Rectal smooth muscle tissue (tissue), 1 donor: Measurements from ENCODE around the gene ZNF814.
"Not testable (repeated sequence)": the region's sequence is repeated elsewhere in the genome, so short reads cannot be mapped to it uniquely, and the experiment has no call there.

Experiments
- H3K27ac ChIP-seq: one replicate; pipeline ENCODE4 v1.7.0; 2013; ENCODE audit warnings: low read depth, low read length, inconsistent platforms
- H3K27me3 ChIP-seq: one replicate; pipeline ENCODE4 v1.7.0; 2013; ENCODE audit warnings: low read length; ENCODE audit not compliant: control insufficient read depth, insufficient read depth
- H3K36me3 ChIP-seq: one replicate; pipeline ENCODE4 v1.7.0; 2013; ENCODE audit warnings: low read length; ENCODE audit not compliant: control insufficient read depth, insufficient read depth
- H3K4me1 ChIP-seq: one replicate; pipeline ENCODE4 v1.7.0; 2013; ENCODE audit warnings: low read length; ENCODE audit not compliant: control insufficient read depth, insufficient read depth
- H3K4me3 ChIP-seq: one replicate; pipeline ENCODE4 v1.7.0; 2013; ENCODE audit warnings: low read length
- H3K9ac ChIP-seq: one replicate; pipeline ENCODE4 v1.7.0; 2013; ENCODE audit warnings: low read length

The ZNF814 gene

DNA sequence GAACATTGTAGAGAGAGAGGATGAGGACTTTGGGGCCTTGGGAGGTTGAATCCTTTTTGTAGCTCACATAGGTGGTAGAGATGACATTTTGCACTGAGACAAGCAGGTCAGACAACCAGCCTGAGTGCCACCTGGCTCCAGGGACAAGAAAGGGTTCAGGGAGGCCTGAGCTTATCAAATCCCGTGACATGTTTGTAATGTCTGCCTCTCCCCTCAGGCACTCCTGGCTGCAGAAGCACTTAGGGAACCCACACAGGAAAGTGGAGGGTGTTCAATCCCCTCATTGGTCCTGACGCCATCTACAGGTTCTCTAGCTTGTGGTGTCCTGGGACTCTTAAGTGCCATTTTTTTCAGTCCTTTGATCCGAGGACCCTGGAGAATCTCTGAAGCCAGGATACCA lies 67.7 kb downstream of the ZNF814 start:
- H3K4me3 ChIP-seq, H3K36me3 ChIP-seq, H3K27ac ChIP-seq, H3K9ac ChIP-seq, H3K4me1 ChIP-seq, H3K27me3 ChIP-seq: not testable (repeated sequence)

GRCh38 chr19:57820599-57820998 lies 68.2 kb downstream of the ZNF814 start:
- Histone ChIP-seq H3K27ac (no peak overlapping the region), H3K4me1 (no peaks in the 10 kb centered on the region)

GRCh38 chr19:57819475-57820148 lies 69.2 kb downstream of the ZNF814 start:
- Histone ChIP-seq H3K4me1 (no peaks in the 10 kb centered on the region), H3K4me3 (peak overlapping the region; percentile 100), H3K36me3 (no peaks in the 10 kb centered on the region), H3K27me3 (no peaks in the 10 kb centered on the region), H3K9ac (peak overlapping the region; percentile 89), H3K27ac (peak overlapping the region; percentile 61)

More at GRCh38 chr19:57820599-57820998, 68.2 kb downstream of the ZNF814 start:
- no peaks in the 10 kb centered on the region for H3K36me3 ChIP-seq
- peak overlapping the region; percentile 100 for H3K4me3 ChIP-seq
- H3K9ac ChIP-seq = no peak overlapping the region
- no peaks in the 10 kb centered on the region for H3K27me3 ChIP-seq

DNA sequence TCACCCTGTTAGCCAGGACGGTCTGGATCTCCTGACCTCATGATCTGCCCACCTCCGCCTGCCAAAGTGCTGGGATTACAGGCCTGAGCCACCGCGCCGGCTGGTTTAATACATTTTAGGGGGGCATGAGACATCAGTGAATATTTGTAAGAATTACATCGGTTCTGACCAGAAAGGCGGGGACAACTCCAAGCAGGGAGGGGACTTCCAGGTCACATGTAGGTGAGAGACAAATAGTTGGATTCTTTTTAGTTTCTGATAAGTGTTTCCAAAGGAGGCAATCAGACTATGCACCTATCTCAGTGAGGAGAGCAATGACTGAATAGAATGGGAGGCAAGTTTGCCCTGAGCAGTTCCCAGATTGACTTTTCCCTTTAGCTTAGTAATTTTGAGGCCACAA lies 70.5 kb downstream of the ZNF814 start:
- H3K4me1 ChIP-seq = no peaks in the 10 kb centered on the region
- H3K9ac ChIP-seq = no peak overlapping the region
- H3K36me3 ChIP-seq = no peaks in the 10 kb centered on the region
- H3K27ac ChIP-seq = no peak overlapping the region
- no peak overlapping the region for H3K4me3 ChIP-seq
- H3K27me3 ChIP-seq = no peaks in the 10 kb centered on the region

GRCh38 chr19:57817976-57818375 lies 70.9 kb downstream of the ZNF814 start:
- no peak overlapping the region for H3K4me3 ChIP-seq
- no peak overlapping the region for H3K27ac ChIP-seq
- H3K9ac ChIP-seq = no peak overlapping the region
- H3K36me3 ChIP-seq = peaks cover 1% of the 10 kb centered on the region
- no peaks in the 10 kb centered on the region for H3K4me1 ChIP-seq
- H3K27me3 ChIP-seq = no peaks in the 10 kb centered on the region

GRCh38 chr19:57816652-57817051 lies 72.2 kb downstream of the ZNF814 start:
- H3K27ac ChIP-seq = no peak overlapping the region
- H3K36me3 ChIP-seq = peaks cover 2% of the 10 kb centered on the region
- no peak overlapping the region for H3K4me3 ChIP-seq
- no peaks in the 10 kb centered on the region for H3K4me1 ChIP-seq
- H3K27me3 ChIP-seq = no peaks in the 10 kb centered on the region
- H3K9ac ChIP-seq = no peak overlapping the region

DNA sequence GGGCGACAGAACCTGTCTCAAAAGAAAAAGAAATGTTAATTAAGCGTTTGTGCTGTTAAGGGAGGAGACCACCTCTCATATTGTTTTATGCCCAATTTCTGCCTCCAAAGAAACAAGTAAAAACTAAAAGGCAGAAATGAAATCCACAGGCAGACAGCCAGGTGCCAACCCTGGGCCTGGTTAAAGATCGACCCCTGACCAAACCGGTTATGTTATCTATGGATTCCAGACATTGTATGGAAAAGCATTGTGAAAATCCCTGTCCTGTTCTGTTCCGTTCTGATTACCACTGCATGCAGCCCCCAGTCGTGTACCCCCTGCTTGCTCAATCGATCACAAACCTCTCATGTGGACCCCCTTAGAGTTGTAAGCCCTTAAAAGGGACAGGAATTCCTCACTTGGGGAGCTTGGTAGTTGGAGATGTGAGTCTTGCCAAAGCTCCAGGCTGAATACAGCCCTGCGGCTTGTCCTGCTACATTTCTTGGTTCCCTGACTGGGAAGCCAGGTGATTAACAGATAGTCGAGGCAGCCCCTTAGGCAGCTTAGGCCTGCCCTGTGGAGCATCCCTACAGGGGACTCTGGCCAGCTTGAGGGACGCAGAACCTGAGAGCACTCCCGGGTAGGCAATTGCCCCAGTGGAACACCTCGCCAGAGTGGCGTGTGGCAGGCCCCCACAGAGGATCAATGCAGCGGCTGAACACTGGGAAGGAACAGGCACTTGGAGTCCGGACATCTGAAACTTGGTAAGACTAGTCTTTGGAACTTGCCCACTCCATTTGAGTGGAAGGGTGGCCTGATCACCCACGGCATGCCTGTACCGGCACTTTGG lies 73.4 kb downstream of the ZNF814 start:
- peak overlapping the region; percentile 62 for H3K27ac ChIP-seq
- H3K4me3 ChIP-seq = peak overlapping the region; percentile 69
- peaks cover 2% of the 10 kb centered on the region for H3K36me3 ChIP-seq
- H3K9ac ChIP-seq = no peak overlapping the region
- no peaks in the 10 kb centered on the region for H3K27me3 ChIP-seq
- no peaks in the 10 kb centered on the region for H3K4me1 ChIP-seq

DNA sequence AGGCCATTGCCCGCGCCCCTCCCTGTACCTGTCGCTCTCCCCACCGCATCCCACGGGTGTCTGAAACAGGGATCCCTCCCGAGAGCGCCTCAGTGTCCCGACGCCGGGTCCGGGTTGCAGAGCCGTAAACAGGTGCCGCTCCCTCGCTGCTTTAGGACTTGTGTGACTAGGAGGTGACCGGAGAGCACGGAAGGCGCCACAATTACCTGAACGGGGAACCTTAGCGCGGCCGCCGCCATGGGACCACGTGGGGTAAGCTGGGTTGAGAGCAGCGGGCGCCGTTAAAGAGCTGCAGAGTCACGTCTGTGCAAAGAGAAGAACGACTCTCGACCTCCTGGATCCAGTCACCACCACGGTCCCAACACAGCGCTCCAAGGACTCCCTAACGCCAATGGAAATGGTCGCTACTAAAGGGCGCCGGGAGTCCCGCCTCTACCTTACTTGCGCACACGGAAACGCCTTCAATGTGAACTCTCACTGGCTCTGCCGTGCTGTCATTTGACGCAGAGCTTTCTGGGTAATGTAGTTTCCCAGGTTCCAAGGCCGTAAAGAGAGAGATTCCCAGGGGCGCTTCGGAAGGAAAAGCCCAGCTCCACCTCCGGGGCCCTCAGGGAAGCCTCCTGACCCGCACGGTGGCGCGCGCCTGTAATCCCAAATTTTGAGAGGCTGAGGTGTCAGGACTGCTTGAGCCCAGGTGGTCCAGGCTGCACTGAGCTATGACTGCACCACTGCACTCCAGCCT lies 74.2 kb downstream of the ZNF814 start, which contains the start of gene ZNF552:
Gene ZNF552 (minus strand): TSS at position 409 of the 742 bp plus-strand sequence. CDS start 170 bp downstream, at position 239.
- peak within 1 kb of the TSS; percentile 62 for H3K27ac ChIP-seq
- H3K4me1 ChIP-seq = no peaks in the 10 kb centered on the region
- H3K9ac ChIP-seq = peak within 1 kb of the TSS; percentile 94
- H3K27me3 ChIP-seq = no peaks in the 10 kb centered on the region
- H3K4me3 ChIP-seq = peak within 1 kb of the TSS; percentile 69
- peaks cover 6% of the 10 kb centered on the region for H3K36me3 ChIP-seq

DNA sequence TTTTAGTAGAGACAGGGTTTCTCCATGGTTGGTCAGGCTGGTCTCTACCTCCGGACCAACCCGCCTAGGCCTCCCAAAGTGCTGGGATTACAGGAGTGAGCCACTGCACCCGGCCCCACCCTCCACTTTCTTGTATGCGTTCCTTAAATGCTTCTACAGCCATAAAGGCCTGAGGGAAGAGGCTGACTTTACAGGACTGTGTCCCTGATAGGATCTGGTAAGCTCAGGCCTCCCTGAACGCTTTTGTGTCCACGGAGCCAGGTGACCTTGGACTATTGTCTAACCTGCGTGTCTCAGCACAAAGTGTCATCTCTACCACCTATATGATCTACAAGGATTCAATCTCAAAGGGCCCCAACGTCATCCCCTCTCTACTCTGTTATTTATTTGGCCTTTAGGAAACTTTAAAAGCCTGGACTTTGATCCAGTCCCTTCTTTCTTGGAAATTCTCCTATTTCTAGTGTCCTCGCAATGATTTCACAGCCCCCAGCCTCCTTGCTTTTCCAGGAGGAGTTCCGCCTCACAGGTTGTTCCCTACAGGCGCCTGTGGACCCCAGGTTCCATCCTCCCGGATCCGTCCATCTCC lies 74.8 kb downstream of the ZNF814 start:
- peaks cover 11% of the 10 kb centered on the region for H3K36me3 ChIP-seq
- H3K27me3 ChIP-seq = no peaks in the 10 kb centered on the region
- peak overlapping the region; percentile 40 for H3K27ac ChIP-seq
- H3K4me1 ChIP-seq = no peaks in the 10 kb centered on the region
- H3K9ac ChIP-seq = peak overlapping the region; percentile 94
- H3K4me3 ChIP-seq = peak overlapping the region; percentile 69

DNA sequence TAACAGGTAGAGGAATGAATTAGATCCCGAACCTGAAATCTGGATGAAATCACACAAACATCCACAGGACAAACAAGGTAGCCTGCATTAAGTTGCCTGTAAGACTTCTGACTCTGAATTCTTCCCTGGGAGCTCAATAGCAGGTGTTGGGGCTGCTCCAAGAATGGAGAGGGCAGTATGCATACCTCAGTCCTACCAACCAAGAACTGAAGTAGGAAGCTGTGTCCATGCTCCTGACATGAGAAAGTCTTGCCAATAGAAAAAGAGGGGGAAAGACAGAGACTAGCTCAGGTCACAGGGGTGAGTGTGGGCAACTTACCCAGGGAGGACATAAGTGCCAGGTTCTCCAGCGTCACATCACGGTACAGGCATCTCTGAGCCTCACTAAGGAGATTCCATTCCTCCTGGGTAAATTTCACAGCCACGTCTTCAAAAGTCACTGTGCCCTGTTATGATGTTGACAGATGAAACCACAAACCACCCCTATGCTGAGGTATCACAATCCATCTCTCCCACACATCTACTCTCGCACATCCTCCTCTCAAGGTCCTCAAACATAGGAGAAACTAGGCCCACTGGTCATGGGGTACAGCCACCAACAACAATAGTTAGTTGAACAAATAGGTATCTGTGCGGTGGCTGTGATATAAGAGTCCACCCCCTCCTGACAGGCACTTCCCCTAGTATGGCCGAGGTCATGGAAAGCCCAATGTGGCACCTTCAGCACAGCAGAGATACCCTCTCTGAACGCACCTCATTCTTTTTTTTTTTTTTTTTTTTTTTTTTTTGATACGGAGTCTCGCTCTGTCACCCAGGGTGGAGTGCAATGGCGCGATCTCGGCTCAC lies 75.6 kb downstream of the ZNF814 start:
- Histone ChIP-seq H3K36me3 (peaks cover 15% of the 10 kb centered on the region), H3K4me3 (peak overlapping the region; percentile 69)
- not testable (repeated sequence) for H3K27me3 ChIP-seq, H3K27ac ChIP-seq, H3K9ac ChIP-seq, H3K4me1 ChIP-seq

DNA sequence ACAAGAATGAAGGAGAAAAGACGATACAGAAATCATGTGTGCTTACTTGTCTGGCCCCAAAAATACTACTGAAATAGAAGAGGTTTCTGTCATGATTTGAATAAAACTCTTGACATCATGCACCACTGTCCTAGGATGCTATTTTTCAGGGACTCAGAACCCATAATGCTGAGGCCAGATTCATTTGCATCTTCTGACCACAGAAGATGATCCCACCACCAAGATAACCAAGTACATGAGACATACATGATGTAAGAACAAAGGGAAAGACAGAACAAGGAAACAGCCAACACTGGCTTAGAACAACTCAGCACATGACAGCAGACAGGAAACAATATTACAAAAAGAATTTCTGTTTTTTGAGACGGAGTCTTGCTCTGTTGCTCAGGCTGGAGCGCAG lies 76.6 kb downstream of the ZNF814 start:
- H3K27ac ChIP-seq = no peak overlapping the region
- no peaks in the 10 kb centered on the region for H3K4me1 ChIP-seq
- H3K36me3 ChIP-seq = peaks cover 15% of the 10 kb centered on the region
- no peaks in the 10 kb centered on the region for H3K27me3 ChIP-seq
- no peak overlapping the region for H3K4me3 ChIP-seq
- H3K9ac ChIP-seq = no peak overlapping the region
